MM.1S (cell line): ENCODE results near the gene SYT17.

Source experiments
- DNase-seq: peaks from one replicate; pipeline ENCODE4 v3.0.0-alpha.2; 2015
- H2AFZ ChIP-seq: fragments of 300-600 bp; sonication (generic); 2 replicates; pipeline ENCODE4 v1.6.0; 2016; ENCODE audit warnings: antibody characterized with exemption, low read length
- H3F3A ChIP-seq: fragments of 300-600 bp; sonication (generic); 2 replicates; pipeline ENCODE4 v1.6.1; 2016; ENCODE audit warnings: mild to moderate bottlenecking, antibody characterized with exemption, low read length, moderate library complexity, mixed read lengths; ENCODE audit not compliant: insufficient read depth
- H3K27ac ChIP-seq: fragments of 300-600 bp; sonication (generic); 2 replicates; pipeline ENCODE4 v1.5.1; 2016; ENCODE audit warnings: mild to moderate bottlenecking, low read length
- H3K27me3 ChIP-seq: fragments of 300-600 bp; sonication (generic); replicated peaks from 2 replicates; pipeline ENCODE4 v1.6.0; 2016; ENCODE audit warnings: low read length; ENCODE audit not compliant: insufficient read depth
- H3K36me3 ChIP-seq: fragments of 300-600 bp; sonication (generic); replicated peaks from 2 replicates; pipeline ENCODE4 v1.6.1; 2016; ENCODE audit warnings: mild to moderate bottlenecking, low read length, mixed read lengths; ENCODE audit not compliant: insufficient read depth
- H3K4me1 ChIP-seq: fragments of 300-600 bp; sonication (generic); 2 replicates; pipeline ENCODE4 v1.6.1; 2016; ENCODE audit warnings: low read length, mixed read lengths
- H3K4me2 ChIP-seq: fragments of 300-600 bp; sonication (generic); 2 replicates; pipeline ENCODE4 v1.6.0; 2016; ENCODE audit warnings: low read depth, low read length
- H3K4me3 ChIP-seq: fragments of 300-600 bp; sonication (generic); 2 replicates; pipeline ENCODE4 v1.5.1; 2016; ENCODE audit warnings: low read length, mixed read lengths
- H3K79me2 ChIP-seq: fragments of 300-600 bp; sonication (generic); 2 replicates; pipeline ENCODE4 v1.6.1; 2016; ENCODE audit warnings: mixed run types, low read length, mixed read lengths
- H3K9ac ChIP-seq: fragments of 300-600 bp; sonication (generic); 2 replicates; pipeline ENCODE4 v1.6.1; 2016; ENCODE audit warnings: low read length, mixed read lengths
- H3K9me2 ChIP-seq: fragments of 300-600 bp; sonication (generic); replicated peaks from 2 replicates; pipeline ENCODE4 v1.6.1; 2016; ENCODE audit warnings: mild to moderate bottlenecking, low read length, mixed read lengths; ENCODE audit not compliant: insufficient read depth
- H3K9me3 ChIP-seq: fragments of 300-600 bp; sonication (generic); replicated peaks from 2 replicates; pipeline ENCODE4 v1.6.1; 2016; ENCODE audit warnings: mild to moderate bottlenecking, low read length, mixed read lengths; ENCODE audit not compliant: insufficient read depth
- H4K20me1 ChIP-seq: fragments of 300-600 bp; sonication (generic); 2 replicates; pipeline ENCODE4 v1.6.1; 2016; ENCODE audit warnings: mild to moderate bottlenecking, low read length, moderate library complexity, mixed read lengths; ENCODE audit not compliant: insufficient read depth
- CTCF ChIP-seq: fragments of 300-600 bp; sonication (generic); IDR thresholded peaks from 2 replicates; pipeline ENCODE4 v1.5.1; 2016; ENCODE audit warnings: antibody characterized with exemption, low read length, mixed read lengths
- EZH2 ChIP-seq: fragments of 300-600 bp; sonication (generic); optimal IDR thresholded peaks from 2 replicates; pipeline ENCODE3; 2017; ENCODE audit warnings: low read depth, mild to moderate bottlenecking, antibody characterized with exemption, low read length, mixed read lengths
- EZH2phosphoT487 ChIP-seq: fragments of 300-600 bp; sonication (generic); IDR thresholded peaks from 2 replicates; pipeline ENCODE4 v1.6.1; 2018; ENCODE audit warnings: antibody characterized with exemption, low read length

SYT17 gene

DNA sequence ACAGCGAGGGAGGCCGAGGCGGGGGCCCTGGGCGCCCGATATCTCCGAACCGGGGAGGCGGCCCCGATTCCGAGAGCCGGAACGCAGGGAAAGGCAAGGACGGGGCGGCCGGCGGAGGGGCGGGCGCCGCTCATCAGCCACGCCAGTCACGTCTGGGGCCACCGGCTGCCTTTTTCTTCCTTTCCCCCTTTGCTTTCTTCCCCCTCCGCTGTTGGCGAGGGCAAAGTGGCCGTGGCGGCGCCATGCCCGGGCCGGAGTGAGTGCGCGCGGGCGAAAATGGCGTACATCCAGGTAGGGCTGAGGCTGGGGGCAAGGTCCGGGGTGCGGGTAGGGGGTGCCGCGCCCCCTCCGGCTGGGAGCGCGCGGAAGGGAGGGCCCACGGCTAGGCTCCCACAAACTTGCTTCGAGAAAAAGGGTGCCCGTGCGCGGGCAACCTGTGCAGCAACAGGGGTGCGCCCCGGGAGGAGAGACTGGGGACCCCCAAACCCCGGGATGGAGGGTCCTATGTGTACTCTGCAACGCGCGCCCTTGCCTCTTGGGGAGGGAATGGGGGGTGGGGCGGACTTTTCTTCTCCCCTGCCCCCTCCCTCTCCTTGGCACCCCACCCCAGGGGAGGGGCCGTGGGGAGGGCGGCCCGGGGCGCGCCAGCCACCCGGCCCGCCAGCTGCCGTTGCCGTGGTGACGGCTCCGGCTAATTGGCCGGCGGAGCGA, 486 bp downstream of the SYT17 start:
- Histone ChIP-seq H3K9me2 (no peaks in the 10 kb centered on the region), H3K27ac (no peak overlapping the region), H3K79me2 (no peaks in the 10 kb centered on the region), H3K9me3 (no peaks in the 10 kb centered on the region), H3K36me3 (no peaks in the 10 kb centered on the region), H3K4me3 (peak overlapping the region; percentile 51; the same call in 1 of the 2 replicates), H4K20me1 (no peaks in the 10 kb centered on the region), H3K27me3 (peaks cover 40% of the 10 kb centered on the region), H3K9ac (no peak overlapping the region), H2AFZ (0 out of 2 replicates have a peak overlapping the region, but pooled peaks have one; percentile 31), H3K4me2 (peak overlapping the region; percentile 75; the same call in 1 of the 2 replicates), H3K4me1 (no peaks in the 10 kb centered on the region), H3F3A (no peaks in the 10 kb centered on the region)
- no peak for DNase-seq
- TF ChIP-seq EZH2phosphoT487, result no peak
- TF ChIP-seq CTCF, result no peak
- no peak for TF ChIP-seq EZH2

- H3K27me3 ChIP-seq, result peaks cover 44% of the 10 kb centered on the region
- no peaks in the 10 kb centered on the region for H3F3A ChIP-seq
- H3K9me3 ChIP-seq, result no peaks in the 10 kb centered on the region
- no peaks in the 10 kb centered on the region for H4K20me1 ChIP-seq
- H3K9ac ChIP-seq, result no peak overlapping the region
- no peak overlapping the region for H3K27ac ChIP-seq
- no peaks in the 10 kb centered on the region for H3K79me2 ChIP-seq
- H3K9me2 ChIP-seq, result no peaks in the 10 kb centered on the region
- DNase-seq, result no peak
- H3K36me3 ChIP-seq, result no peaks in the 10 kb centered on the region
- no peak overlapping the region for H2AFZ ChIP-seq
- no peaks in the 10 kb centered on the region for H3K4me1 ChIP-seq
- H3K4me3 ChIP-seq, result no peak overlapping the region
- peak overlapping the region; percentile 75; the same call in 1 of the 2 replicates for H3K4me2 ChIP-seq
- TF ChIP-seq EZH2, result no peak
Measured at GRCh38 chr16:19169082-19169639, 1.1 kb downstream of the SYT17 start.

DNA sequence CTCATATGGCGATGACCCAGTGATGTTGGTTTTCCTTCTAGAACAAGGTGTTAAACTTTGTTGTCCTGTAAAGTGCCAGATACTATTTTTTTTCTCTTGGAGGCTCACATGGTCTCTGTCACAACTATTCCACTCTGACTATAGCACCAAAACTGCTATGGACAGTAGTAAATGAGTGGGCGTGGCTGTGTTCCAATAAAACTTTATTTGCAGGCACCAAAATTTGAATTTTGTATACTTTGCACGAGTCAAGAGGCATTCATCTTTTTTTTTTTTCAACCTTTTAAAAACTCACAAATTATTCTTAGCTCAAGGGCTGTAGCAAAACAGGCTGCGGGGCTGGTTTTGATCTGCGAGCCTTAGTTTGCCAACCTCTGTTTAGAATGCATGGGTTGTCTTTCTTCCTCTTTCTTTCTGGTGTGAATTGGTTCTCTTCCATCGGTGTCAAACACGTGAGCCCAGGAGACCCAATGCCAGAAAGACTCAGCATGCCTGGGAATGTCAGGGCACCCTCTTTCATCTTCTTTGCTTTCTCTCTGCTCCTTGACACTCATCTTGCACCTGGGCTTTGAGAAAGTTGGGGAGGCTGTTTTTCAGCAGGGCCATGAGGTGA, 2.1 kb downstream of the SYT17 start:
- no peaks in the 10 kb centered on the region for H4K20me1 ChIP-seq
- no peak overlapping the region for H3K4me2 ChIP-seq
- no peak overlapping the region for H2AFZ ChIP-seq
- no peak overlapping the region for H3K4me3 ChIP-seq
- H3K4me1 ChIP-seq, result no peaks in the 10 kb centered on the region
- DNase-seq, result no peak
- H3K9ac ChIP-seq, result no peak overlapping the region
- H3K27ac ChIP-seq, result no peak overlapping the region
- H3K79me2 ChIP-seq, result no peaks in the 10 kb centered on the region
- H3K36me3 ChIP-seq, result no peaks in the 10 kb centered on the region
- peaks cover 44% of the 10 kb centered on the region for H3K27me3 ChIP-seq
- TF ChIP-seq EZH2 (no peak), EZH2phosphoT487 (no peak), CTCF (no peak)
- no peaks in the 10 kb centered on the region for H3K9me2 ChIP-seq
- H3F3A ChIP-seq, result no peaks in the 10 kb centered on the region
- no peaks in the 10 kb centered on the region for H3K9me3 ChIP-seq
